ENCODE data around the gene ORC3.
"Not testable (repeated sequence)": the region's sequence is repeated elsewhere in the genome, so short reads cannot be mapped to it uniquely, and the experiment has no call there.

Gene ORC3

DNA sequence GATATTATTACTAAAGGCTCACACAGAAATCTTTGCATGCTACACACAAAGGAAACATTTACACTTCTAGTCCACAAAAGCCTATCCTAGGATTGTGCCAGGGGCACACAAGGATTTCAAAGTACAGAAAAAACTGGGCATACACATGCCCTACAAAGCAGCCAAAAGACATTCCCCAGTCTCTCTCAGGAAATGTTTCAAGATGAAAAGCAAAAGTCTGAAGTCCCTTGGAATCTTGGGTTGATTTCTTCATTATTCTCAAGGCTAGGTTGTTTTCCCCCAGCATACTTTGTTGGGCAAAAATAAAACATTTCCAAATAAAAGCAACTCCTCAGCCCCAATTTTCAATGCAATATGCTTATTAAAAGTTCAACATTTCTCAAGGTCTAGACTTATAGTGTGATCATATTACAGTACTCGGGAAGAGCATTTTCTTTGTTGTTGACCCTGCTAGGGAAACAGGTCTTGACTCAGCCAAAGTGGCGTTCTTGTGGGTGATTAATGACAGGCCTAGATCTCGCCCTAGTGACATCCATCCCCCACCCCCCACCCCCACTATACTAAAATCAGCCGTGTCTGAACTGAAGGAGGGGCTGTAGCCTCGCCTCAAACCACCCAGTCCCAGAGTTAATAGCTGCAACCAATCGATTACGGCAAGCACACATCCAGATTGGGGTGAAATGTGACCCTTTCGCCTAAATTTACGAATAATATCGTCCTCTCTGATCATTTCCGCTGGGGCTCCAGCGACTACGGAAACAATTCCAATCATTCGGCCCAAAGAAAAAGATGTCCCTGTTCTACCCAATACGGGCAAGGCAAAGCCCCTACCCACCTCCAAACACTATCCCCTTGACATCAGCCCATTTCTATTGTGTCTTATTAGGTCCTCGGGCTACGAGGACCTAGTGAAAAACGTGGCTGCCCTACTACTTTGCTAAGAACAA, 110.7 kb downstream of the ORC3 start:
- DNase-seq = peak; percentile 18

DNA sequence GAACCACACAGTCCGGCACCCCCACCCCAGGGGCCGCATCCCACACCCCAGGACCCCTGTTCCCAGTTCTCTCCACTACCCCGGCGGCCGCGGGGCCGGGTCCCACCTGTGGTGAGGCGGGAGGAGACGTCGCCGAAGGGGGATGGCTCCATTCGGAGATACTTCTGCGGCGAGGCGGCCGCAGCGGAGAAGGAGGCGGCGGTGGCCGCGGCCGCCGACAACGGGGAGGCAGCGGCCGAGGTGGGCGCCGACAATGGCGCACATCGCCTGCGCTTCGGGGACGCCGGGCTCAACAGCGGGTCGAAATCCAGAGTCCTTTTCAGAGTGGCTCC, 111.4 kb downstream of the ORC3 start:
- no peak for DNase-seq

DNA sequence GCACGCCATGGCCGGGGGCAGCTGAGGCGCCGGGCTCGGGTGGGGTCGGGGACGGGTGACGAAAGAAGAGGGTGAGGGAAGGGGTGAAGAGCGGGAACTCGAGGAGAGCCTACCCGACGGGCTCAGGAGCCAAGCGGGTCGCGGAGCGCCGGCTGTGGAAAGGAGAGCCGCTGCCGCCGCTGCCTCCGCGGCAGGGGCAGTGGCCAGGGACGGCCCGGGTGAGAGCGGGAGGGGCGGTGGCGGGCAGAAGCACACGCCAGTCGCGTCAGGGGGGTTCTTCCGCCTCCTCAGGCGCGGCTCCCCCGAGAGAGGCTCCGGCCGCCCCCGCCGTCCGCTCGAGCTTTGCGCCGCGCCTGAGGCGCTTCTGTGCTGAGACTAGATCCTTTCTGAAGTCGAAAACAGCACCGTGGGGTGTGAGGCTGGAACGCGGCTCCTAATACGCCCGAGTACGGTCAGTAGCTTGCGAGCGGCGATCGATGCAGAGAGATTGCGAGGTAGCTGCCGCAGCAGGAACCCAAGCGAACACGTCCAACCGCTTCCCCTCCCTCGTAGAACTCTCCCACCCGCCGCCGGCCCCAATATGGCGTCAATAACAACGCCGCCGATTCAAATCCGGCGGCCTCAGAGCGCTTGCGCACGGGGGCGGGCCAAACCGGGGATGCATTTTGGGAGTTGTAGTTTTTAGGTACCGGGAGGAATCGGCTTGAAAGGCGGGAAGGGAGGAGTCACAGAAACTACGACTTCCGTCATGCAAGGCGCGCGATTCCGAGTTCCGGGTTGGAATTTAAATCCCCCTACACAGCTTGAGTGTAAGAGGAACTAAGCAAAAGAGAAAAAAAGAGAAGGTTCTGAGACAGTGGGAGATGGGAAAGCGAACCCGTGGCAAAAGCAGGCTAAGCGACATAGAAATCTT, 112.0 kb downstream of the ORC3 start, which contains the start of gene AKIRIN2:
Gene AKIRIN2 (minus strand): TSS at position 558 of the 913 bp plus-strand sequence. CDS start 549 bp downstream, at position 9.
- peak; percentile 96 for DNase-seq

GRCh38 chr6:87702589-87702945, 112.6 kb downstream of the ORC3 start:
- no peak for DNase-seq

GRCh38 chr6:87703039-87703438, 113.1 kb downstream of the ORC3 start:
- DNase-seq = not testable (repeated sequence)

DNA sequence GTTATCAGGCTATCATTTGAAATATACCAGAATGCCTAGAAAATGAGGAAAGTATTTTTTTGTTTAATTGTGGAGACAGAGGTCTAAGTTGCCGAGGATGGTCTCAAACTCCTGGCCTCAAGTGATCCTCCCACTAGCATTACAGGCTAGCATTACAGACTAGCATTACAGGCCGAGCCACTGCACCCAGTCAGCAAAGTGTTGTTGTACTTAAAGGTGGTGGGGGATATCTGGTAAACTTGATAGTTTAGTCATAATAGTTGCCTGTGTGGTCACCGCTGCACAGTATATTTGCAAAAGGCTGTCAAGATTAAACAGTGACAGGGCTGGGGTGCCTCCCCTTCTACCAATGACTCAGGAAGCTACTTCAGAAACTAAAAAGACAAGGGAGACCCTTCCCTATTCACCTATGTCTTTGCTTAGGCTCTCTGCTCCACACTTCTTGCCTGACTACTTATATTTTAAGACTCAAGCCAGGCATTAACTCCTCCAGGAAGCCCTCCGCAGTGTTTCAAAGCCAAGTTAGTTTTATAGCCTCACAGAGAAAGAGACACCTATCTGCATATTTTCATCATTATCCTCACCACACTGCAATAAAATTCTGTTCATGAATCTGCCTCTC, 115.2 kb downstream of the ORC3 start:
- DNase-seq = peak; percentile 13

- DNase-seq = no peak
Observed at GRCh38 chr6:87706187-87706966, 116.4 kb downstream of the ORC3 start.

DNA sequence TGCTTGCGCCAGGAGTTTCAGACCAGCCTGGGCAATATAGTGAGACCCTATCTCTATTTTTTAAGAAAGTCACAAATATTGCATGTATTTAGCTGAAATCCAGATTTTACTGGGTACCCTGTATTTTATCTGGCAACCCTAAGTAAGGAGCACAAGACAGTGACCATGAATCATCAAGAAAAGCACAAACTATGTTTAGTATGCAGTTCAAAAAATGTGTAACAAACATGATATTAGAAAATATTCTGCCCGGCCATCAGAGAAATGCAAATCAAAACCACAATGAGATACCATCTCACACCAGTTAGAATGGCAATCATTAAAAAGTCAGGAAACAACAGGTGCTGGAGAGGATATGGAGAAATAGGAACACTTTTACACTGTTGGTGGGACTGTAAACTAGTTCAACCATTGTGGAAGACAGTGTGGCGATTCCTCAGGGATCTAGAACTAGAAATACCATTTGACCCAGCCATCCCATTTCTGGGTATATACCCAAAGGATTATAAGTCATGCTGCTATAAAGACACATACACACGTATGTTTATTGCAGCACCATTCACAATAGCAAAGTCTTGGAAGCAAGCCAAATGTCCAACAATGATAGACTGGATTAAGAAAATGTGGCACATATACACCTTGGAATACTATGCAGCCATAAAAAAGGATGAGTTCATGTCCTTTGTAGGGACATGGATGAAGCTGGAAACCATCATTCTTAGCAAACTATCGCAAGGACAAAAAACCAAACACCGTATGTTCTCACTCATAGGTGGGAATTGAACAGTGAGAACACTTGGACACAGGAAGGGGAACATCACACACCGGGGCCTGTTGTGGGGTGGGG, 118.9 kb downstream of the ORC3 start:
- not testable (repeated sequence) for DNase-seq

- no peak for DNase-seq
Observed at GRCh38 chr6:87710090-87710489, 120.2 kb downstream of the ORC3 start.

DNA sequence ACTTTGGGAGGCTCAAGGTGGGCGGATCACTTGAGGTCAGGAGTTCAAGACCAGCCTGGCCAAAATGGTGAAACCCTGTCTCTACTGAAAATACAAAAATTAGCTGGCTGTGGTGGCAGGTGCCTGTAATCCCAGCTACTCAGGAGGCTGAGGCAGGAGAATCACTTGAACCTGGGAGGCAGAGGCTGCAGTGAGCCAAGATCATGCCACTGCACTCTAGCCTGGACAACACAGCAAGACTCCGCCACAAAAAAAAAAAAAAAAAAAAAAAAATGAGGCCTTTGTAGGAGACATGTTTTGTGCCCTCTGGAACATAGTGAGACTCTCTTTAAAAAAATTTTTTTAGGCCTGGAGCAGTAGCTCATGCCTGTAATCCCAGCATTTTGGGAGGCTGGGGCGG, 122.8 kb downstream of the ORC3 start:
- not testable (repeated sequence) for DNase-seq

GRCh38 chr6:87714093-87714842, 124.3 kb downstream of the ORC3 start:
- DNase-seq = no peak
